WTC11 (cell line): ENCODE data around the gene MSLN. TPM values are rescaled to one million over a fixed set of nuclear protein-coding genes. Genes with fewer than 3 reads are reported as not detected.
A peak's percentile ranks its signal among the peaks of the same experiment; 100 is the strongest.

ENCODE experiments used
- ATAC-seq: fragments of 200-7000 bp; cut with Tn5 transposase; 2 replicates; pipeline ENCODE4 v1.10.0; 2021; ENCODE audit warnings: mild to moderate bottlenecking, moderate library complexity
- CTCF ChIA-PET: fragments of 300-600 bp; sonication (Branson Sonifier 250); formaldehyde crosslinking; loops from one replicate; lab custom pipeline; 2021; ENCODE audit warnings: antibody characterized with exemption; lab: Charles Lee
- POLR2A ChIA-PET: fragments of 350-600 bp; sonication (Branson Sonifier 250); formaldehyde crosslinking; loops from one replicate; lab custom pipeline; 2021; ENCODE audit warnings: antibody characterized with exemption; lab: Charles Lee
- DNase-seq: peaks from one replicate; pipeline ENCODE4 v3.0.0; 2021; ENCODE audit warnings: low spot score
- H3K27ac Mint-ChIP-seq: 2 replicates; pipeline ENCODE4 v1.8.0; 2021; ENCODE audit warnings: mixed read lengths
- H3K27me3 Mint-ChIP-seq: 2 replicates; pipeline ENCODE4 v1.8.0; 2021; ENCODE audit warnings: low read depth, mild to moderate bottlenecking, moderate library complexity, mixed read lengths
- H3K36me3 Mint-ChIP-seq: 2 replicates; pipeline ENCODE4 v1.8.0; 2021; ENCODE audit warnings: mixed read lengths
- H3K4me1 Mint-ChIP-seq: 2 replicates; pipeline ENCODE4 v1.8.0; 2022; ENCODE audit warnings: mixed read lengths
- H3K4me3 Mint-ChIP-seq: 2 replicates; pipeline ENCODE4 v1.8.0; 2021; ENCODE audit warnings: mild to moderate bottlenecking, moderate library complexity, mixed read lengths
- H3K9me3 Mint-ChIP-seq: 2 replicates; pipeline ENCODE4 v1.8.0; 2021; ENCODE audit warnings: mixed read lengths
- FOXP1 ChIP-seq: sonication (generic); formaldehyde crosslinking; IDR thresholded peaks from 2 replicates; pipeline ENCODE4 v1.8.0; 2022; ENCODE audit warnings: missing genetic modification reagents, mild to moderate bottlenecking, moderate library complexity, borderline replicate concordance
- GRHL2 ChIP-seq: fragments of 250-450 bp; sonication (Bioruptor Pico); IDR thresholded peaks from 2 replicates; pipeline ENCODE4 v1.8.0; 2022; ENCODE audit warnings: mild to moderate bottlenecking, moderate library complexity; ENCODE audit not compliant: insufficient replicate concordance, severe bottlenecking
- MXD4 ChIP-seq: fragments of 250-450 bp; sonication (Bioruptor Pico); IDR thresholded peaks from 2 replicates; pipeline ENCODE4 v1.8.0; 2021; ENCODE audit warnings: mild to moderate bottlenecking, moderate library complexity, borderline replicate concordance
- NR3C1 ChIP-seq: sonication (generic); formaldehyde crosslinking; conservative IDR thresholded peaks from 2 replicates; pipeline ENCODE4 v1.8.1; 2023; ENCODE audit warnings: low read depth, mild to moderate bottlenecking, missing genetic modification reagents
- RORB ChIP-seq: fragments of 250-450 bp; sonication (Bioruptor Pico); IDR thresholded peaks from 2 replicates; pipeline ENCODE4 v1.9.0; 2021; ENCODE audit warnings: mild to moderate bottlenecking
- SOX15 ChIP-seq: fragments of 250-450 bp; sonication (Bioruptor Pico); IDR thresholded peaks from 2 replicates; pipeline ENCODE4 v1.9.0; 2021; ENCODE audit warnings: mild to moderate bottlenecking
- TCF7 ChIP-seq: sonication (generic); formaldehyde crosslinking; IDR thresholded peaks from 2 replicates; pipeline ENCODE4 v1.8.0; 2022; ENCODE audit warnings: mild to moderate bottlenecking, low read depth, missing genetic modification reagents, moderate library complexity
- ZNF219 ChIP-seq: sonication (generic); formaldehyde crosslinking; IDR thresholded peaks from 2 replicates; pipeline ENCODE4 v1.8.0; 2023; ENCODE audit warnings: missing genetic modification reagents, mild to moderate bottlenecking, borderline replicate concordance
- ZNF263 ChIP-seq: sonication (generic); formaldehyde crosslinking; IDR thresholded peaks from 2 replicates; pipeline ENCODE4 v1.8.1; 2022; ENCODE audit warnings: low read depth, mild to moderate bottlenecking, moderate library complexity, missing genetic modification reagents
- total RNA-seq: library from RNA; stranded (reverse); gene quantifications from 3 replicates; pipeline ENCODE4 v1.2.3, GENCODE V29; 2021
- TF ChIP-seq, protein P1 (sequence below): fragments of 250-450 bp; sonication (Bioruptor Pico); conservative IDR thresholded peaks from 2 replicates; pipeline ENCODE4 v1.9.0; 2021; ENCODE audit warnings: mild to moderate bottlenecking
- TF ChIP-seq, protein P2 (sequence below): sonication (generic); formaldehyde crosslinking; IDR thresholded peaks from 2 replicates; pipeline ENCODE4 v1.8.1; 2023; ENCODE audit warnings: mild to moderate bottlenecking, moderate library complexity, missing genetic modification reagents
- TF ChIP-seq, protein P3 (sequence below): sonication (generic); formaldehyde crosslinking; IDR thresholded peaks from 2 replicates; pipeline ENCODE4 v1.8.1; 2023; ENCODE audit warnings: mild to moderate bottlenecking, missing genetic modification reagents, moderate library complexity
- TF ChIP-seq, protein P4 (sequence below): fragments of 250-450 bp; sonication (Bioruptor Pico); IDR thresholded peaks from 2 replicates; pipeline ENCODE4 v1.9.0; 2021; ENCODE audit warnings: mild to moderate bottlenecking
- TF ChIP-seq, protein P5 (sequence below): sonication (generic); formaldehyde crosslinking; IDR thresholded peaks from 2 replicates; pipeline ENCODE4 v1.8.1; 2023; ENCODE audit warnings: mild to moderate bottlenecking, missing genetic modification reagents
- TF ChIP-seq, protein P6 (sequence below): sonication (generic); formaldehyde crosslinking; IDR thresholded peaks from 2 replicates; pipeline ENCODE4 v1.8.1; 2022; ENCODE audit warnings: mild to moderate bottlenecking, missing genetic modification reagents, moderate library complexity, borderline replicate concordance
- TF ChIP-seq, protein P7 (sequence below): sonication (generic); formaldehyde crosslinking; IDR thresholded peaks from 2 replicates; pipeline ENCODE4 v1.8.1; 2023; ENCODE audit warnings: mild to moderate bottlenecking, missing genetic modification reagents, borderline replicate concordance
- TF ChIP-seq, protein P8 (sequence below): sonication (generic); formaldehyde crosslinking; IDR thresholded peaks from 2 replicates; pipeline ENCODE4 v1.8.1; 2022; ENCODE audit warnings: low read depth, mild to moderate bottlenecking, moderate library complexity, missing genetic modification reagents, borderline replicate concordance

MSLN gene
- total RNA-seq, 1 experiment from 2014 or later = 0.20 TPM

DNA sequence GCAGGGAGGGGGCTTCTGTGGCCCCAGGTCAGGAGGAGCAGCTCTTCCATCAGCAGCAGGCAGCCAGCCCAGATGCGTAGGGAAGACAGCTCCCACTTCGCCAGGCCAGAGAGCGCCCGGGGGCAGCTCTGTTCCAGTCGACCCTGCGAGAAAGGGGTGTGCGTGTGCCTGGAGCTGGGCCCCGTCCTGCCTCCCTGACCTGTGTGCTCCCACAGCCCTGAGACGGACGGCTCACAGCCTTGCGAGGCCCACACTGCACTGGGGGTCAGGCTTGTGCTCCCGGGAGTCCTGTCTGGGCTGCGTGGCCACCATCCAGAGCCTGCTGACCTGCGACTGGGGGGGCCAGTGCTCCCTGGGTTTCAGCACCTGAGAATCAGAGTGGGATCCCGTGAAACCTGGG is 469 bp upstream of the MSLN start (continued):
- TF ChIP-seq, protein P1, sequence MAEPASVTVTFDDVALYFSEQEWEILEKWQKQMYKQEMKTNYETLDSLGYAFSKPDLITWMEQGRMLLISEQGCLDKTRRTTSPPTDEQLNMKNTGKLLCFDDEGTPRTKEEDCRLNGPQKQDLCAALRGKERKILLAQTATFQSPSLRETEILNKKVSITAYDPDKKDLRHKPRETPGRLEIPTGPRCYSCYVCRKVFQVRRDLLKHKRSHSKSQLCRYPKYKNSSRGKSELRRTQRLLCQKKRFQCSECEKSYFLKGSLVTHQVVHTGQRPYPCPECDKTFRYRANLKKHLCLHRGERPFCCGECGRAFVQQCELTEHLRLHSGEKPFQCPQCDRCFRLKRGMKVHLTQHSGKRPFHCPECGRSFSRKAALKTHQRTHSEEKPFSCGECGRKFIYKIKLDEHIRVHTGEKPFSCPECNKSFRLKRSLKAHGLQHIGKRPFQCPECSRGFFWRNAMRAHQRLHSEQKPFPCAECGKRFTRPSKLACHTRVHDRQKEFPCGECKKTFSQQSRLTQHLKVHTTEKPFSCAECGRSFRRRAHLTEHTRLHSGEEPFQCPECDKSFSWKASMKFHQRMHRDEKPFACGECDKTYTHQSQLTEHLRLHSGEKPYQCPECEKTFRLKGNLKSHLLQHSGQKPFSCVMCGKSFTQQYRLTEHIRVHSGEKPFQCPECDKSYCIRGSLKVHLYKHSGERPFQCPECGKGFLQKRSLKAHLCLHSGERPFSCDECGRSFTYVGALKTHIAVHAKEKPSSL = no peak
- TF ChIP-seq ZNF219 (CRISPR knock-in tag) (no peak), TCF7 (CRISPR knock-in tag) (no peak), NR3C1 (no peak), GRHL2 (CRISPR knock-in tag) (no peak)
- TF ChIP-seq, protein P2, sequence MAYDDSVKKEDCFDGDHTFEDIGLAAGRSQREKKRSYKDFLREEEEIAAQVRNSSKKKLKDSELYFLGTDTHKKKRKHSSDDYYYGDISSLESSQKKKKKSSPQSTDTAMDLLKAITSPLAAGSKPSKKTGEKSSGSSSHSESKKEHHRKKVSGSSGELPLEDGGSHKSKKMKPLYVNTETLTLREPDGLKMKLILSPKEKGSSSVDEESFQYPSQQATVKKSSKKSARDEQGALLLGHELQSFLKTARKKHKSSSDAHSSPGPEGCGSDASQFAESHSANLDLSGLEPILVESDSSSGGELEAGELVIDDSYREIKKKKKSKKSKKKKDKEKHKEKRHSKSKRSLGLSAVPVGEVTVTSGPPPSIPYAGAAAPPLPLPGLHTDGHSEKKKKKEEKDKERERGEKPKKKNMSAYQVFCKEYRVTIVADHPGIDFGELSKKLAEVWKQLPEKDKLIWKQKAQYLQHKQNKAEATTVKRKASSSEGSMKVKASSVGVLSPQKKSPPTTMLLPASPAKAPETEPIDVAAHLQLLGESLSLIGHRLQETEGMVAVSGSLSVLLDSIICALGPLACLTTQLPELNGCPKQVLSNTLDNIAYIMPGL = no peak
- TF ChIP-seq, protein P3, sequence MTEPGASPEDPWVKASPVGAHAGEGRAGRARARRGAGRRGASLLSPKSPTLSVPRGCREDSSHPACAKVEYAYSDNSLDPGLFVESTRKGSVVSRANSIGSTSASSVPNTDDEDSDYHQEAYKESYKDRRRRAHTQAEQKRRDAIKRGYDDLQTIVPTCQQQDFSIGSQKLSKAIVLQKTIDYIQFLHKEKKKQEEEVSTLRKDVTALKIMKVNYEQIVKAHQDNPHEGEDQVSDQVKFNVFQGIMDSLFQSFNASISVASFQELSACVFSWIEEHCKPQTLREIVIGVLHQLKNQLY (CRISPR knock-in tag) = no peak
- TF ChIP-seq, protein P4, sequence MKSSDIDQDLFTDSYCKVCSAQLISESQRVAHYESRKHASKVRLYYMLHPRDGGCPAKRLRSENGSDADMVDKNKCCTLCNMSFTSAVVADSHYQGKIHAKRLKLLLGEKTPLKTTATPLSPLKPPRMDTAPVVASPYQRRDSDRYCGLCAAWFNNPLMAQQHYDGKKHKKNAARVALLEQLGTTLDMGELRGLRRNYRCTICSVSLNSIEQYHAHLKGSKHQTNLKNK (CRISPR knock-in tag) = no peak

DNA sequence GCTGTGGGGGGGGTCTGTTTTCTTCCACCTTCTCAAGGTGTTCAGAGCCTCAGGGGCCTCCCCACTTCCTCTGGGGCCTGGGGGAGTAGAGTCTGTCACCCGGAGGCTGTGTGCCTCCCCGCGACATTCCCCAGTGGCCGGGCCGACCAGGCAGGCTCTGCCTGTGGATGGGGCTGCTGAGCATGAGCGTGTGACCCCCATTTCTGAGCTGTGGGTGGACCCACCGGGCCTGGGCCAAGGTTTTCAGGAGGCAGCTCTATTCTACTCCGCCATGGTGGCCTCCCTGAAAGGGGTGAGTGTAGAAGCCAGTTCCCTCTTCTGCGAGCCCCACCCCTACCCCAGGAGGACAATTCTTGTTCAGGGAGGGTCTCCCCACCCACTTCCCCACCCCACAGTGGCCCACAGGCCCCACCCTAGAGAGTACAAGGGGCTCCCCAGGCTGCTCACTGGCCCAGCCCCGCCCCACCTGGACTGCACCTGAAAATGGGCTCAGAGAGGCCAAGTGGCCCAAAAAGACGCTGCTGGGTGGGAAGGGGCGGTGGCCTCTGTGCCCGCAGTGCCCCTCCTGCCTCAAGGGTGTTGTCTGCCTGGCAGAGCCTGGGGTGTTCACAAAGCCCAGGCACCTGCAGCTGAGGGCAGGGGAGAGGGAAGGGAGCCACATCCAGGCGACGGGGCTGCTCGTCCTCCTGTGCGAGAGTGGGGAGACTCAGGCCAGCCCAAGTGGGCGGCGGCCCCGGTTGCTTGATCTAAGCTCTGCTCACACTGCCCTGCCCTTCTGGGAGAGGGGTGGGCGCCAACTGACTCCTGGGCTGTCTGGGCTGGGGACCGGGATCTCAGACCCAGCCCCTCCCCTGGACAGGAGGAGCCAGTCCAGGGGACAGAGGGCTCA is 1.3 kb downstream of the MSLN start:
- Mint-ChIP-seq H3K9me3 (no peaks in the 10 kb centered on the region), H3K4me3 (no peak overlapping the region), H3K27ac (no peak overlapping the region), H3K27me3 (no peaks in the 10 kb centered on the region), H3K36me3 (no peaks in the 10 kb centered on the region), H3K4me1 (no peaks in the 10 kb centered on the region)
- ATAC-seq = peak; percentile 29; the same call in 1 of the 2 replicates
- CTCF ChIA-PET = interaction anchor here (0.6 to 2.2 kb wide), 9 partner anchors 11 to 296 kb away, joined by 3 to 11 read pairs (median 3); partner anchors contain the start of genes CHTF18, CIAO3 and RPUSD1
- no peak for TF ChIP-seq ZNF263
- TF ChIP-seq, protein P5, sequence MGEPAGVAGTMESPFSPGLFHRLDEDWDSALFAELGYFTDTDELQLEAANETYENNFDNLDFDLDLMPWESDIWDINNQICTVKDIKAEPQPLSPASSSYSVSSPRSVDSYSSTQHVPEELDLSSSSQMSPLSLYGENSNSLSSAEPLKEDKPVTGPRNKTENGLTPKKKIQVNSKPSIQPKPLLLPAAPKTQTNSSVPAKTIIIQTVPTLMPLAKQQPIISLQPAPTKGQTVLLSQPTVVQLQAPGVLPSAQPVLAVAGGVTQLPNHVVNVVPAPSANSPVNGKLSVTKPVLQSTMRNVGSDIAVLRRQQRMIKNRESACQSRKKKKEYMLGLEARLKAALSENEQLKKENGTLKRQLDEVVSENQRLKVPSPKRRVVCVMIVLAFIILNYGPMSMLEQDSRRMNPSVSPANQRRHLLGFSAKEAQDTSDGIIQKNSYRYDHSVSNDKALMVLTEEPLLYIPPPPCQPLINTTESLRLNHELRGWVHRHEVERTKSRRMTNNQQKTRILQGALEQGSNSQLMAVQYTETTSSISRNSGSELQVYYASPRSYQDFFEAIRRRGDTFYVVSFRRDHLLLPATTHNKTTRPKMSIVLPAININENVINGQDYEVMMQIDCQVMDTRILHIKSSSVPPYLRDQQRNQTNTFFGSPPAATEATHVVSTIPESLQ (CRISPR knock-in tag) = no peak
- 0 out of 2 replicates have a peak, but pooled peaks have one; percentile 47 for TF ChIP-seq FOXP1
- TF ChIP-seq, protein P6, sequence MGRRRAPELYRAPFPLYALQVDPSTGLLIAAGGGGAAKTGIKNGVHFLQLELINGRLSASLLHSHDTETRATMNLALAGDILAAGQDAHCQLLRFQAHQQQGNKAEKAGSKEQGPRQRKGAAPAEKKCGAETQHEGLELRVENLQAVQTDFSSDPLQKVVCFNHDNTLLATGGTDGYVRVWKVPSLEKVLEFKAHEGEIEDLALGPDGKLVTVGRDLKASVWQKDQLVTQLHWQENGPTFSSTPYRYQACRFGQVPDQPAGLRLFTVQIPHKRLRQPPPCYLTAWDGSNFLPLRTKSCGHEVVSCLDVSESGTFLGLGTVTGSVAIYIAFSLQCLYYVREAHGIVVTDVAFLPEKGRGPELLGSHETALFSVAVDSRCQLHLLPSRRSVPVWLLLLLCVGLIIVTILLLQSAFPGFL (CRISPR knock-in tag) = no peak
- TF ChIP-seq SOX15 (CRISPR knock-in tag) = no peak
- no peak for TF ChIP-seq RORB
- TF ChIP-seq, protein P7, sequence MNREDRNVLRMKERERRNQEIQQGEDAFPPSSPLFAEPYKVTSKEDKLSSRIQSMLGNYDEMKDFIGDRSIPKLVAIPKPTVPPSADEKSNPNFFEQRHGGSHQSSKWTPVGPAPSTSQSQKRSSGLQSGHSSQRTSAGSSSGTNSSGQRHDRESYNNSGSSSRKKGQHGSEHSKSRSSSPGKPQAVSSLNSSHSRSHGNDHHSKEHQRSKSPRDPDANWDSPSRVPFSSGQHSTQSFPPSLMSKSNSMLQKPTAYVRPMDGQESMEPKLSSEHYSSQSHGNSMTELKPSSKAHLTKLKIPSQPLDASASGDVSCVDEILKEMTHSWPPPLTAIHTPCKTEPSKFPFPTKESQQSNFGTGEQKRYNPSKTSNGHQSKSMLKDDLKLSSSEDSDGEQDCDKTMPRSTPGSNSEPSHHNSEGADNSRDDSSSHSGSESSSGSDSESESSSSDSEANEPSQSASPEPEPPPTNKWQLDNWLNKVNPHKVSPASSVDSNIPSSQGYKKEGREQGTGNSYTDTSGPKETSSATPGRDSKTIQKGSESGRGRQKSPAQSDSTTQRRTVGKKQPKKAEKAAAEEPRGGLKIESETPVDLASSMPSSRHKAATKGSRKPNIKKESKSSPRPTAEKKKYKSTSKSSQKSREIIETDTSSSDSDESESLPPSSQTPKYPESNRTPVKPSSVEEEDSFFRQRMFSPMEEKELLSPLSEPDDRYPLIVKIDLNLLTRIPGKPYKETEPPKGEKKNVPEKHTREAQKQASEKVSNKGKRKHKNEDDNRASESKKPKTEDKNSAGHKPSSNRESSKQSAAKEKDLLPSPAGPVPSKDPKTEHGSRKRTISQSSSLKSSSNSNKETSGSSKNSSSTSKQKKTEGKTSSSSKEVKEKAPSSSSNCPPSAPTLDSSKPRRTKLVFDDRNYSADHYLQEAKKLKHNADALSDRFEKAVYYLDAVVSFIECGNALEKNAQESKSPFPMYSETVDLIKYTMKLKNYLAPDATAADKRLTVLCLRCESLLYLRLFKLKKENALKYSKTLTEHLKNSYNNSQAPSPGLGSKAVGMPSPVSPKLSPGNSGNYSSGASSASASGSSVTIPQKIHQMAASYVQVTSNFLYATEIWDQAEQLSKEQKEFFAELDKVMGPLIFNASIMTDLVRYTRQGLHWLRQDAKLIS = no peak
- TF ChIP-seq, protein P8, sequence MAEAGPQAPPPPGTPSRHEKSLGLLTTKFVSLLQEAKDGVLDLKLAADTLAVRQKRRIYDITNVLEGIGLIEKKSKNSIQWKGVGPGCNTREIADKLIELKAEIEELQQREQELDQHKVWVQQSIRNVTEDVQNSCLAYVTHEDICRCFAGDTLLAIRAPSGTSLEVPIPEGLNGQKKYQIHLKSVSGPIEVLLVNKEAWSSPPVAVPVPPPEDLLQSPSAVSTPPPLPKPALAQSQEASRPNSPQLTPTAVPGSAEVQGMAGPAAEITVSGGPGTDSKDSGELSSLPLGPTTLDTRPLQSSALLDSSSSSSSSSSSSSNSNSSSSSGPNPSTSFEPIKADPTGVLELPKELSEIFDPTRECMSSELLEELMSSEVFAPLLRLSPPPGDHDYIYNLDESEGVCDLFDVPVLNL (CRISPR knock-in tag) = no peak
- no peak for TF ChIP-seq MXD4 (CRISPR knock-in tag)
- DNase-seq = no peak
- POLR2A ChIA-PET = no interaction called here
